WTC11 (cell line): ENCODE data around the gene CACNA1D. TPM values are rescaled to one million over a fixed set of nuclear protein-coding genes. Genes with fewer than 3 reads are reported as not detected.

Source experiments
- ATAC-seq: fragments of 200-7000 bp; cut with Tn5 transposase; 2 replicates; pipeline ENCODE4 v1.10.0; 2021; ENCODE audit warnings: mild to moderate bottlenecking, moderate library complexity
- CTCF ChIA-PET: fragments of 300-600 bp; sonication (Branson Sonifier 250); formaldehyde crosslinking; loops from one replicate; lab custom pipeline; 2021; ENCODE audit warnings: antibody characterized with exemption; lab: Charles Lee
- POLR2A ChIA-PET: fragments of 350-600 bp; sonication (Branson Sonifier 250); formaldehyde crosslinking; loops from one replicate; lab custom pipeline; 2021; ENCODE audit warnings: antibody characterized with exemption; lab: Charles Lee
- DNase-seq: peaks from one replicate; pipeline ENCODE4 v3.0.0; 2021; ENCODE audit warnings: low spot score
- H3K27ac Mint-ChIP-seq: 2 replicates; pipeline ENCODE4 v1.8.0; 2021; ENCODE audit warnings: mixed read lengths
- H3K27me3 Mint-ChIP-seq: 2 replicates; pipeline ENCODE4 v1.8.0; 2021; ENCODE audit warnings: low read depth, mild to moderate bottlenecking, moderate library complexity, mixed read lengths
- H3K36me3 Mint-ChIP-seq: 2 replicates; pipeline ENCODE4 v1.8.0; 2021; ENCODE audit warnings: mixed read lengths
- H3K4me1 Mint-ChIP-seq: 2 replicates; pipeline ENCODE4 v1.8.0; 2022; ENCODE audit warnings: mixed read lengths
- H3K4me3 Mint-ChIP-seq: 2 replicates; pipeline ENCODE4 v1.8.0; 2021; ENCODE audit warnings: mild to moderate bottlenecking, moderate library complexity, mixed read lengths
- H3K9me3 Mint-ChIP-seq: 2 replicates; pipeline ENCODE4 v1.8.0; 2021; ENCODE audit warnings: mixed read lengths
- CBFB ChIP-seq: sonication (generic); formaldehyde crosslinking; IDR thresholded peaks from 2 replicates; pipeline ENCODE4 v1.8.1; 2022; ENCODE audit warnings: mild to moderate bottlenecking, low read depth, missing genetic modification reagents
- ELF4 ChIP-seq: sonication (generic); formaldehyde crosslinking; IDR thresholded peaks from 2 replicates; pipeline ENCODE4 v1.8.1; 2022; ENCODE audit warnings: low read depth, mild to moderate bottlenecking, moderate library complexity, missing genetic modification reagents
- EMX1 ChIP-seq: fragments of 250-450 bp; sonication (Bioruptor Pico); IDR thresholded peaks from 2 replicates; pipeline ENCODE4 v1.8.0; 2021; ENCODE audit warnings: mild to moderate bottlenecking
- GTF2I ChIP-seq: fragments of 250-450 bp; sonication (Bioruptor Pico); conservative IDR thresholded peaks from 2 replicates; pipeline ENCODE4 v1.4.0; 2021; ENCODE audit warnings: mild to moderate bottlenecking
- MXD4 ChIP-seq: fragments of 250-450 bp; sonication (Bioruptor Pico); IDR thresholded peaks from 2 replicates; pipeline ENCODE4 v1.8.0; 2021; ENCODE audit warnings: mild to moderate bottlenecking, moderate library complexity, borderline replicate concordance
- NR2C2 ChIP-seq: sonication (generic); formaldehyde crosslinking; IDR thresholded peaks from 2 replicates; pipeline ENCODE4 v1.8.0; 2022; ENCODE audit warnings: mild to moderate bottlenecking, missing genetic modification reagents
- SP1 ChIP-seq: sonication (generic); formaldehyde crosslinking; conservative IDR thresholded peaks from 2 replicates; pipeline ENCODE4 v1.8.1; 2022; ENCODE audit warnings: missing genetic modification reagents
- TEAD4 ChIP-seq: sonication (generic); formaldehyde crosslinking; IDR thresholded peaks from 2 replicates; pipeline ENCODE4 v1.8.0; 2022; ENCODE audit warnings: mild to moderate bottlenecking, missing genetic modification reagents
- ZNF263 ChIP-seq: sonication (generic); formaldehyde crosslinking; IDR thresholded peaks from 2 replicates; pipeline ENCODE4 v1.8.1; 2022; ENCODE audit warnings: low read depth, mild to moderate bottlenecking, moderate library complexity, missing genetic modification reagents
- ZNF317 ChIP-seq: sonication (generic); formaldehyde crosslinking; IDR thresholded peaks from 2 replicates; pipeline ENCODE4 v1.8.1; 2023; ENCODE audit warnings: low read depth, mild to moderate bottlenecking, moderate library complexity, missing genetic modification reagents, borderline replicate concordance
- total RNA-seq: library from RNA; stranded (reverse); gene quantifications from 3 replicates; pipeline ENCODE4 v1.2.3, GENCODE V29; 2021
- TF ChIP-seq, protein P1 (sequence below): sonication (generic); formaldehyde crosslinking; IDR thresholded peaks from 2 replicates; pipeline ENCODE4 v1.8.0; 2023; ENCODE audit warnings: missing genetic modification reagents
- TF ChIP-seq, protein P2 (sequence below): sonication (generic); formaldehyde crosslinking; IDR thresholded peaks from 2 replicates; pipeline ENCODE4 v1.8.0; 2022; ENCODE audit warnings: mild to moderate bottlenecking, missing genetic modification reagents
- TF ChIP-seq, protein P3 (sequence below): fragments of 250-450 bp; sonication (Bioruptor Pico); IDR thresholded peaks from 2 replicates; pipeline ENCODE4 v2.1.2; 2022; ENCODE audit warnings: mild to moderate bottlenecking, moderate library complexity
- TF ChIP-seq, protein P4 (sequence below): sonication (generic); formaldehyde crosslinking; conservative IDR thresholded peaks from 2 replicates; pipeline ENCODE4 v1.8.1; 2023; ENCODE audit warnings: mild to moderate bottlenecking, low read depth, missing genetic modification reagents, moderate library complexity
- TF ChIP-seq, protein P5 (sequence below): sonication (generic); formaldehyde crosslinking; IDR thresholded peaks from 2 replicates; pipeline ENCODE4 v1.8.1; 2022; ENCODE audit warnings: missing genetic modification reagents, borderline replicate concordance
- TF ChIP-seq, protein P6 (sequence below): sonication (generic); formaldehyde crosslinking; IDR thresholded peaks from 2 replicates; pipeline ENCODE4 v1.8.0; 2022; ENCODE audit warnings: mild to moderate bottlenecking, missing genetic modification reagents
- TF ChIP-seq, protein P7 (sequence below): sonication (generic); formaldehyde crosslinking; IDR thresholded peaks from 2 replicates; pipeline ENCODE4 v1.8.1; 2022; ENCODE audit warnings: mild to moderate bottlenecking, missing genetic modification reagents, moderate library complexity, borderline replicate concordance
- TF ChIP-seq, protein P8 (sequence below): sonication (generic); formaldehyde crosslinking; IDR thresholded peaks from 2 replicates; pipeline ENCODE4 v1.8.0; 2023; ENCODE audit warnings: missing genetic modification reagents, mild to moderate bottlenecking, borderline replicate concordance
- TF ChIP-seq, protein P9 (sequence below): sonication (generic); formaldehyde crosslinking; IDR thresholded peaks from 2 replicates; pipeline ENCODE4 v1.8.0; 2022; ENCODE audit warnings: mild to moderate bottlenecking, missing genetic modification reagents

CACNA1D gene
- total RNA-seq, 1 experiment from 2014 or later = 2.3 TPM

DNA sequence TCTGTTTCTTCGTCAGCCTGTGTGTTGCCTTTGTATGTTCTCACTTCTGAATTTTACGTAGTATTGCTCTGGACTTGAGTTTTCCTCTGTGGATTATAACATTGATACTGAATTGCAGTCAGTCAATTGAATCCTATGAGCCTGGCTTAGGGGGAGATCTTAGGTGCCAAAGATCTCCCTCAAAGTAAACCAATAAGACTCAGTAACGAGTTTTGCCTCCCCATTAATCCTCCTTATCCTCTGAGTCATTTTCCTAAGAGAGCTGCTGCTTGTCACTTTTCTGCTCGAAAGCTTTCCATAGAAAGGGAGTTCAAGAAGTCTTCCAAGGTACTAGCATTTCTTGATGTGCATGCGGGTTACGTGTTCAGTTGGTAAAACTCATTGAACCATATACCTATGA lies 225.4 kb downstream of the CACNA1D start:
- ChIA-PET CTCF (interaction anchor here (0.7 kb wide), 1 partner anchor 10 kb away, joined by 3 read pairs; no protein-coding TSS in a partner anchor), POLR2A (no interaction called here)
- H3K36me3 Mint-ChIP-seq = no peaks in the 10 kb centered on the region
- no peaks in the 10 kb centered on the region for H3K27me3 Mint-ChIP-seq
- no peaks in the 10 kb centered on the region for H3K9me3 Mint-ChIP-seq
- H3K27ac Mint-ChIP-seq = no peak overlapping the region
- peaks cover 12% of the 10 kb centered on the region for H3K4me1 Mint-ChIP-seq
- TF ChIP-seq, protein P1, sequence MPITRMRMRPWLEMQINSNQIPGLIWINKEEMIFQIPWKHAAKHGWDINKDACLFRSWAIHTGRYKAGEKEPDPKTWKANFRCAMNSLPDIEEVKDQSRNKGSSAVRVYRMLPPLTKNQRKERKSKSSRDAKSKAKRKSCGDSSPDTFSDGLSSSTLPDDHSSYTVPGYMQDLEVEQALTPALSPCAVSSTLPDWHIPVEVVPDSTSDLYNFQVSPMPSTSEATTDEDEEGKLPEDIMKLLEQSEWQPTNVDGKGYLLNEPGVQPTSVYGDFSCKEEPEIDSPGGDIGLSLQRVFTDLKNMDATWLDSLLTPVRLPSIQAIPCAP (CRISPR knock-in tag) = no peak
- TF ChIP-seq, protein P2, sequence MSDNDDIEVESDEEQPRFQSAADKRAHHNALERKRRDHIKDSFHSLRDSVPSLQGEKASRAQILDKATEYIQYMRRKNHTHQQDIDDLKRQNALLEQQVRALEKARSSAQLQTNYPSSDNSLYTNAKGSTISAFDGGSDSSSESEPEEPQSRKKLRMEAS (CRISPR knock-in tag) = no peak
- TF ChIP-seq TEAD4 (CRISPR knock-in tag) = no peak
- no peak for TF ChIP-seq GTF2I (CRISPR knock-in tag)
- TF ChIP-seq ELF4 = no peak
- TF ChIP-seq, protein P3, sequence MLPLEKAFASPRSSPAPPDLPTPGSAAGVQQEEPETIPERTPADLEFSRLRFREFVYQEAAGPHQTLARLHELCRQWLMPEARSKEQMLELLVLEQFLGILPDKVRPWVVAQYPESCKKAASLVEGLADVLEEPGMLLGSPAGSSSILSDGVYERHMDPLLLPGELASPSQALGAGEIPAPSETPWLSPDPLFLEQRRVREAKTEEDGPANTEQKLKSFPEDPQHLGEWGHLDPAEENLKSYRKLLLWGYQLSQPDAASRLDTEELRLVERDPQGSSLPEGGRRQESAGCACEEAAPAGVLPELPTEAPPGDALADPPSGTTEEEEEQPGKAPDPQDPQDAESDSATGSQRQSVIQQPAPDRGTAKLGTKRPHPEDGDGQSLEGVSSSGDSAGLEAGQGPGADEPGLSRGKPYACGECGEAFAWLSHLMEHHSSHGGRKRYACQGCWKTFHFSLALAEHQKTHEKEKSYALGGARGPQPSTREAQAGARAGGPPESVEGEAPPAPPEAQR (CRISPR knock-in tag) = no peak
- TF ChIP-seq, protein P4, sequence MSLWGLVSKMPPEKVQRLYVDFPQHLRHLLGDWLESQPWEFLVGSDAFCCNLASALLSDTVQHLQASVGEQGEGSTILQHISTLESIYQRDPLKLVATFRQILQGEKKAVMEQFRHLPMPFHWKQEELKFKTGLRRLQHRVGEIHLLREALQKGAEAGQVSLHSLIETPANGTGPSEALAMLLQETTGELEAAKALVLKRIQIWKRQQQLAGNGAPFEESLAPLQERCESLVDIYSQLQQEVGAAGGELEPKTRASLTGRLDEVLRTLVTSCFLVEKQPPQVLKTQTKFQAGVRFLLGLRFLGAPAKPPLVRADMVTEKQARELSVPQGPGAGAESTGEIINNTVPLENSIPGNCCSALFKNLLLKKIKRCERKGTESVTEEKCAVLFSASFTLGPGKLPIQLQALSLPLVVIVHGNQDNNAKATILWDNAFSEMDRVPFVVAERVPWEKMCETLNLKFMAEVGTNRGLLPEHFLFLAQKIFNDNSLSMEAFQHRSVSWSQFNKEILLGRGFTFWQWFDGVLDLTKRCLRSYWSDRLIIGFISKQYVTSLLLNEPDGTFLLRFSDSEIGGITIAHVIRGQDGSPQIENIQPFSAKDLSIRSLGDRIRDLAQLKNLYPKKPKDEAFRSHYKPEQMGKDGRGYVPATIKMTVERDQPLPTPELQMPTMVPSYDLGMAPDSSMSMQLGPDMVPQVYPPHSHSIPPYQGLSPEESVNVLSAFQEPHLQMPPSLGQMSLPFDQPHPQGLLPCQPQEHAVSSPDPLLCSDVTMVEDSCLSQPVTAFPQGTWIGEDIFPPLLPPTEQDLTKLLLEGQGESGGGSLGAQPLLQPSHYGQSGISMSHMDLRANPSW (CRISPR knock-in tag) = no peak
- TF ChIP-seq CBFB = no peak
- TF ChIP-seq, protein P5, sequence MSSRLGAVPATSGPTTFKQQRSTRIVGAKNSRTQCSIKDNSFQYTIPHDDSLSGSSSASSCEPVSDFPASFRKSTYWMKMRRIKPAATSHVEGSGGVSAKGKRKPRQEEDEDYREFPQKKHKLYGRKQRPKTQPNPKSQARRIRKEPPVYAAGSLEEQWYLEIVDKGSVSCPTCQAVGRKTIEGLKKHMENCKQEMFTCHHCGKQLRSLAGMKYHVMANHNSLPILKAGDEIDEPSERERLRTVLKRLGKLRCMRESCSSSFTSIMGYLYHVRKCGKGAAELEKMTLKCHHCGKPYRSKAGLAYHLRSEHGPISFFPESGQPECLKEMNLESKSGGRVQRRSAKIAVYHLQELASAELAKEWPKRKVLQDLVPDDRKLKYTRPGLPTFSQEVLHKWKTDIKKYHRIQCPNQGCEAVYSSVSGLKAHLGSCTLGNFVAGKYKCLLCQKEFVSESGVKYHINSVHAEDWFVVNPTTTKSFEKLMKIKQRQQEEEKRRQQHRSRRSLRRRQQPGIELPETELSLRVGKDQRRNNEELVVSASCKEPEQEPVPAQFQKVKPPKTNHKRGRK (CRISPR knock-in tag) = no peak
- TF ChIP-seq ZNF263 = no peak
- TF ChIP-seq, protein P6, sequence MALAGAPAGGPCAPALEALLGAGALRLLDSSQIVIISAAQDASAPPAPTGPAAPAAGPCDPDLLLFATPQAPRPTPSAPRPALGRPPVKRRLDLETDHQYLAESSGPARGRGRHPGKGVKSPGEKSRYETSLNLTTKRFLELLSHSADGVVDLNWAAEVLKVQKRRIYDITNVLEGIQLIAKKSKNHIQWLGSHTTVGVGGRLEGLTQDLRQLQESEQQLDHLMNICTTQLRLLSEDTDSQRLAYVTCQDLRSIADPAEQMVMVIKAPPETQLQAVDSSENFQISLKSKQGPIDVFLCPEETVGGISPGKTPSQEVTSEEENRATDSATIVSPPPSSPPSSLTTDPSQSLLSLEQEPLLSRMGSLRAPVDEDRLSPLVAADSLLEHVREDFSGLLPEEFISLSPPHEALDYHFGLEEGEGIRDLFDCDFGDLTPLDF (CRISPR knock-in tag) = no peak
- TF ChIP-seq EMX1 (CRISPR knock-in tag) = no peak
- no peak for TF ChIP-seq NR2C2 (CRISPR knock-in tag)
- no peak for TF ChIP-seq ZNF317 (CRISPR knock-in tag)
- TF ChIP-seq SP1 (CRISPR knock-in tag) = no peak
- TF ChIP-seq MXD4 (CRISPR knock-in tag) = no peak
- TF ChIP-seq, all 79 proteins: peak for 0
- no peak overlapping the region for H3K4me3 Mint-ChIP-seq
- ATAC-seq (no peak), DNase-seq (no peak)

DNA sequence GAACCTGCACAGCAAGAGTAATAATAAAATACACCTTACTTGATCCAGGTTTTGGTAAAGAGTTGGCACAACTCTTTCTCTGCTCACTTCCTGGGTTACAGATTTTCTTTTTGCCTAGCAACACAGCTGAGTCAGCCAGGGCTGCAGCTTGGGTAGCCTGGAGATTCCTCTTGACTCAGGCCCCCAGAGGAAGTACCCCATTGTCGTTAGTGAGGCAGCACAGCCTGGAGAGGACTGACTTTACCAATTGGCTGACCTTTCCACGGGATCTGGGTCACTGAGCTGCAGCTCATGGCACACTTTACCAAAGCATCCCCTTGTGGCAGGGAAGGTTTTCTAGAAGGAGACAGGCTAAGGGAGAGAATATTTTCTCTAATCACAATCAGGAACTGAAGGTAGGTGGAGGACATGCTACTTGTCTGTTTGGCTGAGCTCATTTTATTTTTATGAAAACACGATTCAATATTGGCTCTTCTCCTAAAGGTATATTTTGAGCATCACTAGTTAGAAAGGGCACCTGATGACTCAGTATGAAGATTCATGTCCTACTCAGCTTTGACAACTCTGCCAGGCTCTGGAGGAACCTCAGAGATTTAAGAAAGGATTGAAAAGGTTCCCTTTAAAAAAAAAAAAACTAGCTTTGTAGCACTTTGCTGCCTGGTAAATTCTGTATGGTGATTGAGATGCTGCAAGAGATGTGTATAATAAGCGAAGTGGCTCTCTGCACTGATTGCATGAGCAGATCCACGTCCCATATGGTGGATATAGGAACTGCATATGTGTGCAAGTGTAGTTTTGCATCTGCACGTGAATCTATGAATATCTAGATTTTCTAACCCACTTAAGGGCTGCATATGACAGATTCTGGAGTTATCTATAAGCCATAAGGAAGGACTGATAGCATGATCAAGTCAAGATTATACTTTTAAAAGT lies 227.0 kb downstream of the CACNA1D start:
- no peak for DNase-seq
- H3K9me3 Mint-ChIP-seq = no peaks in the 10 kb centered on the region
- ChIA-PET POLR2A (no interaction called here), CTCF (interaction anchor here (1.1 to 1.4 kb wide), 3 partner anchors 11 to 344 kb away, joined by 3 to 10 read pairs (median 3); no protein-coding TSS in a partner anchor)
- H3K4me1 Mint-ChIP-seq = peaks cover 9% of the 10 kb centered on the region
- no peaks in the 10 kb centered on the region for H3K36me3 Mint-ChIP-seq
- no peak overlapping the region for H3K4me3 Mint-ChIP-seq
- peak; percentile 86 for ATAC-seq
- H3K27me3 Mint-ChIP-seq = no peaks in the 10 kb centered on the region
- H3K27ac Mint-ChIP-seq = no peak overlapping the region
- TF ChIP-seq, protein P7, sequence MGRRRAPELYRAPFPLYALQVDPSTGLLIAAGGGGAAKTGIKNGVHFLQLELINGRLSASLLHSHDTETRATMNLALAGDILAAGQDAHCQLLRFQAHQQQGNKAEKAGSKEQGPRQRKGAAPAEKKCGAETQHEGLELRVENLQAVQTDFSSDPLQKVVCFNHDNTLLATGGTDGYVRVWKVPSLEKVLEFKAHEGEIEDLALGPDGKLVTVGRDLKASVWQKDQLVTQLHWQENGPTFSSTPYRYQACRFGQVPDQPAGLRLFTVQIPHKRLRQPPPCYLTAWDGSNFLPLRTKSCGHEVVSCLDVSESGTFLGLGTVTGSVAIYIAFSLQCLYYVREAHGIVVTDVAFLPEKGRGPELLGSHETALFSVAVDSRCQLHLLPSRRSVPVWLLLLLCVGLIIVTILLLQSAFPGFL (CRISPR knock-in tag) = no peak
- TF ChIP-seq, protein P8, sequence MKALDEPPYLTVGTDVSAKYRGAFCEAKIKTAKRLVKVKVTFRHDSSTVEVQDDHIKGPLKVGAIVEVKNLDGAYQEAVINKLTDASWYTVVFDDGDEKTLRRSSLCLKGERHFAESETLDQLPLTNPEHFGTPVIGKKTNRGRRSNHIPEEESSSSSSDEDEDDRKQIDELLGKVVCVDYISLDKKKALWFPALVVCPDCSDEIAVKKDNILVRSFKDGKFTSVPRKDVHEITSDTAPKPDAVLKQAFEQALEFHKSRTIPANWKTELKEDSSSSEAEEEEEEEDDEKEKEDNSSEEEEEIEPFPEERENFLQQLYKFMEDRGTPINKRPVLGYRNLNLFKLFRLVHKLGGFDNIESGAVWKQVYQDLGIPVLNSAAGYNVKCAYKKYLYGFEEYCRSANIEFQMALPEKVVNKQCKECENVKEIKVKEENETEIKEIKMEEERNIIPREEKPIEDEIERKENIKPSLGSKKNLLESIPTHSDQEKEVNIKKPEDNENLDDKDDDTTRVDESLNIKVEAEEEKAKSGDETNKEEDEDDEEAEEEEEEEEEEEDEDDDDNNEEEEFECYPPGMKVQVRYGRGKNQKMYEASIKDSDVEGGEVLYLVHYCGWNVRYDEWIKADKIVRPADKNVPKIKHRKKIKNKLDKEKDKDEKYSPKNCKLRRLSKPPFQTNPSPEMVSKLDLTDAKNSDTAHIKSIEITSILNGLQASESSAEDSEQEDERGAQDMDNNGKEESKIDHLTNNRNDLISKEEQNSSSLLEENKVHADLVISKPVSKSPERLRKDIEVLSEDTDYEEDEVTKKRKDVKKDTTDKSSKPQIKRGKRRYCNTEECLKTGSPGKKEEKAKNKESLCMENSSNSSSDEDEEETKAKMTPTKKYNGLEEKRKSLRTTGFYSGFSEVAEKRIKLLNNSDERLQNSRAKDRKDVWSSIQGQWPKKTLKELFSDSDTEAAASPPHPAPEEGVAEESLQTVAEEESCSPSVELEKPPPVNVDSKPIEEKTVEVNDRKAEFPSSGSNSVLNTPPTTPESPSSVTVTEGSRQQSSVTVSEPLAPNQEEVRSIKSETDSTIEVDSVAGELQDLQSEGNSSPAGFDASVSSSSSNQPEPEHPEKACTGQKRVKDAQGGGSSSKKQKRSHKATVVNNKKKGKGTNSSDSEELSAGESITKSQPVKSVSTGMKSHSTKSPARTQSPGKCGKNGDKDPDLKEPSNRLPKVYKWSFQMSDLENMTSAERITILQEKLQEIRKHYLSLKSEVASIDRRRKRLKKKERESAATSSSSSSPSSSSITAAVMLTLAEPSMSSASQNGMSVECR (CRISPR knock-in tag) = no peak
- TF ChIP-seq, protein P9, sequence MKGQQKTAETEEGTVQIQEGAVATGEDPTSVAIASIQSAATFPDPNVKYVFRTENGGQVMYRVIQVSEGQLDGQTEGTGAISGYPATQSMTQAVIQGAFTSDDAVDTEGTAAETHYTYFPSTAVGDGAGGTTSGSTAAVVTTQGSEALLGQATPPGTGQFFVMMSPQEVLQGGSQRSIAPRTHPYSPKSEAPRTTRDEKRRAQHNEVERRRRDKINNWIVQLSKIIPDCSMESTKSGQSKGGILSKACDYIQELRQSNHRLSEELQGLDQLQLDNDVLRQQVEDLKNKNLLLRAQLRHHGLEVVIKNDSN (CRISPR knock-in tag) = no peak
